ENCODE data around the gene NEURL3. TPM values are rescaled to one million over a fixed set of nuclear protein-coding genes. Genes with fewer than 3 reads are reported as not detected.

The NEURL3 gene
- total RNA-seq: 0.20 TPM in 1 of 2 replicates, not detected in the other

GRCh38 chr2:96505231-96505889 lies at the start of gene NEURL3:
Gene NEURL3, minus strand, starts transcription at chr2:96505357. Its CDS starts 71 bp downstream, at chr2:96505286.

GRCh38 chr2:96536445-96537065 lies 31.4 kb upstream of the NEURL3 start, which contains the start of gene ARID5A:
Gene ARID5A, plus strand, starts transcription at chr2:96536752. Its CDS starts 75 bp downstream, at chr2:96536827.

Other genes starting within 250 kb of the NEURL3 start
- gene TMEM127, start 239.4 kb downstream of the NEURL3 start, total RNA-seq: 39.7 and 44.0 TPM in 2 replicates
- 77.7 and 91.6 TPM in 2 replicates for gene CIAO1, start 239.1 kb downstream of the NEURL3 start, total RNA-seq
- gene SNRNP200, start 199.8 kb downstream of the NEURL3 start, total RNA-seq: 77.9 and 84.9 TPM in 2 replicates
- gene ITPRIPL1, start 180.0 kb downstream of the NEURL3 start, total RNA-seq: 0.26 and 1.3 TPM in 2 replicates
- gene NCAPH, start 169.6 kb downstream of the NEURL3 start, total RNA-seq: 2.4 and 5.4 TPM in 2 replicates
- gene ARID5A, start 31.4 kb upstream of the NEURL3 start, total RNA-seq: 14.1 and 15.9 TPM in 2 replicates
- 32.5 and 36.5 TPM in 2 replicates for gene KANSL3, start 133.0 kb upstream of the NEURL3 start, total RNA-seq
- 0.76 and 0.78 TPM in 2 replicates for gene FER1L5, start 137.4 kb upstream of the NEURL3 start, total RNA-seq
- gene LMAN2L, start 234.7 kb upstream of the NEURL3 start, total RNA-seq: 32.1 and 32.5 TPM in 2 replicates